C4-2B (cell line): ENCODE data around the gene ANKRD44.

Source experiments
- CTCF ChIP-seq: fragments of 450-650 bp; conservative IDR thresholded peaks from 2 replicates; pipeline ENCODE4 v1.5.1; 2017; ENCODE audit warnings: mild to moderate bottlenecking
- ZFX ChIP-seq: fragments of 450-650 bp; IDR thresholded peaks from 2 replicates; pipeline ENCODE4 v1.6.1; 2017

- TF ChIP-seq CTCF (no peak), ZFX (no peak)
These were observed 275.6 kb downstream of the ANKRD44 start for GRCh38 chr2:197035002-197035401.
